DND-41 (cell line): ENCODE results near the gene GGNBP2.

Experiments
- ATAC-seq: fragments of 200-7000 bp; cut with Tn5 transposase; 3 replicates; pipeline ENCODE4 v1.9.1; 2021; ENCODE audit warnings: low read depth; ENCODE audit not compliant: insufficient read depth
- DNase-seq: peaks from one replicate; pipeline ENCODE4 v3.0.0-alpha.2; 2020
- H2AFZ ChIP-seq: 2 replicates; pipeline ENCODE4 v1.6.0; 2012; ENCODE audit warnings: low read depth, low read length
- H3K27ac ChIP-seq: 2 replicates; pipeline ENCODE4 v1.5.1; 2012; ENCODE audit warnings: low read length, inconsistent platforms
- H3K27me3 ChIP-seq: fragments of 200-600 bp; sonication (generic); 2 replicates; pipeline ENCODE4 v1.6.0; 2012; ENCODE audit warnings: low read length, mild to moderate bottlenecking, inconsistent platforms; ENCODE audit not compliant: insufficient read depth, poor library complexity
- H3K36me3 ChIP-seq: 2 replicates; pipeline ENCODE4 v1.5.1; 2012; ENCODE audit warnings: low read length, inconsistent platforms; ENCODE audit not compliant: insufficient read depth
- H3K4me1 ChIP-seq: 2 replicates; pipeline ENCODE4 v1.5.1; 2012; ENCODE audit warnings: mild to moderate bottlenecking, low read length; ENCODE audit not compliant: insufficient read depth
- H3K4me2 ChIP-seq: 2 replicates; pipeline ENCODE4 v1.6.0; 2012; ENCODE audit warnings: mild to moderate bottlenecking, moderate library complexity, low read length, inconsistent platforms; ENCODE audit not compliant: insufficient read depth
- H3K4me3 ChIP-seq, 2 experiments: fragments of 200-600 bp in 1 of 2; shearing (Covaris generic) in 1 of 2; 2 replicates each; pipeline ENCODE4 v1.5.1; 2012 to 2016; ENCODE audit warnings: inconsistent platforms in 2 of 2, low read length in 2 of 2, mild to moderate bottlenecking in 2 of 2, low read depth in 1 of 2, moderate library complexity in 1 of 2
- H3K79me2 ChIP-seq: 2 replicates; pipeline ENCODE4 v1.6.0; 2012; ENCODE audit warnings: low read length, inconsistent platforms; ENCODE audit not compliant: insufficient read depth
- H3K9ac ChIP-seq: 2 replicates; pipeline ENCODE4 v1.6.0; 2012; ENCODE audit warnings: low read depth, mild to moderate bottlenecking, inconsistent platforms, low read length, moderate library complexity
- H3K9me3 ChIP-seq: 2 replicates; pipeline ENCODE4 v1.5.1; 2012; ENCODE audit warnings: low read length, moderate library complexity, mild to moderate bottlenecking, inconsistent platforms; ENCODE audit not compliant: insufficient read depth, severe bottlenecking
- H4K20me1 ChIP-seq: 2 replicates; pipeline ENCODE4 v1.6.0; 2012; ENCODE audit warnings: low read length; ENCODE audit not compliant: insufficient read depth
- EZH2 ChIP-seq: IDR thresholded peaks from 3 replicates; pipeline ENCODE4 v1.6.1; 2012; ENCODE audit warnings: borderline replicate concordance, low read depth, mild to moderate bottlenecking, moderate library complexity, low read length, inconsistent platforms; ENCODE audit not compliant: severe bottlenecking
- TF ChIP-seq, protein P1 (sequence below): IDR thresholded peaks from 2 replicates; pipeline ENCODE4 v1.5.1; 2012; ENCODE audit warnings: borderline replicate concordance, low read length, moderate library complexity, mild to moderate bottlenecking; ENCODE audit not compliant: poor library complexity, severe bottlenecking; ENCODE audit errors: extremely low read depth

The GGNBP2 gene

GRCh38 chr17:36613155-36613554 lies 68.4 kb downstream of the GGNBP2 start:
- Histone ChIP-seq H3K27ac (no peak overlapping the region), H3K4me1 (no peaks in the 10 kb centered on the region), H3K9ac (no peak overlapping the region), H4K20me1 (peaks cover 9% of the 10 kb centered on the region), H3K27me3 (no peaks in the 10 kb centered on the region), H3K79me2 (no peaks in the 10 kb centered on the region), H3K4me2 (no peak overlapping the region), H3K4me3 (no peak overlapping the region), H2AFZ (no peak overlapping the region), H3K36me3 (peaks cover under 1% of the 10 kb centered on the region; the same call in 1 of the 2 replicates), H3K9me3 (no peaks in the 10 kb centered on the region)
- ATAC-seq = no peak
- TF ChIP-seq, protein P1, sequence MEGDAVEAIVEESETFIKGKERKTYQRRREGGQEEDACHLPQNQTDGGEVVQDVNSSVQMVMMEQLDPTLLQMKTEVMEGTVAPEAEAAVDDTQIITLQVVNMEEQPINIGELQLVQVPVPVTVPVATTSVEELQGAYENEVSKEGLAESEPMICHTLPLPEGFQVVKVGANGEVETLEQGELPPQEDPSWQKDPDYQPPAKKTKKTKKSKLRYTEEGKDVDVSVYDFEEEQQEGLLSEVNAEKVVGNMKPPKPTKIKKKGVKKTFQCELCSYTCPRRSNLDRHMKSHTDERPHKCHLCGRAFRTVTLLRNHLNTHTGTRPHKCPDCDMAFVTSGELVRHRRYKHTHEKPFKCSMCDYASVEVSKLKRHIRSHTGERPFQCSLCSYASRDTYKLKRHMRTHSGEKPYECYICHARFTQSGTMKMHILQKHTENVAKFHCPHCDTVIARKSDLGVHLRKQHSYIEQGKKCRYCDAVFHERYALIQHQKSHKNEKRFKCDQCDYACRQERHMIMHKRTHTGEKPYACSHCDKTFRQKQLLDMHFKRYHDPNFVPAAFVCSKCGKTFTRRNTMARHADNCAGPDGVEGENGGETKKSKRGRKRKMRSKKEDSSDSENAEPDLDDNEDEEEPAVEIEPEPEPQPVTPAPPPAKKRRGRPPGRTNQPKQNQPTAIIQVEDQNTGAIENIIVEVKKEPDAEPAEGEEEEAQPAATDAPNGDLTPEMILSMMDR = no peak
- TF ChIP-seq EZH2 = no peak
- DNase-seq = no peak

DNA sequence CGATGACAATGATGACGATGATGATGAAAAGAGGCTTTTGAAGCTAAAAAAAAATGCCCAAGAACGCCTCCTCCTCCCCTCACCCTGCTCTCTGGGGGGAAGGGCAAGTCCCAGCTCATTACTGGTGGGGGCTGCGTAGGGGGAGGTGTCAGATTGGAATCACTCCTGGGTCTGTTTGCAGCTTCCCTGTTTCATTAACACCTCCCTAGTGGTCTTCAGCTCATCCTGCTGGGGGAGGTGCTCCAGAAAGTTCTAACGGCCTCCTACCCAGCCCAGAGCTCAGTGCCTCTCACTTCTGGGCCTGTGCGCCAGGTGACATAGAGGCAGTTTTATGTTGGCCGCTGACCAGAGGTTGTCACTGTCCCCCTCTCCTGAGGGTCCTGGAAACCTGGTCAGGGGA lies 69.4 kb downstream of the GGNBP2 start:
- no peaks in the 10 kb centered on the region for H3K9me3 ChIP-seq
- H3K27me3 ChIP-seq = no peaks in the 10 kb centered on the region
- no peak overlapping the region for H3K9ac ChIP-seq
- H3K36me3 ChIP-seq = no peaks in the 10 kb centered on the region
- H3K4me1 ChIP-seq = no peaks in the 10 kb centered on the region
- no peak overlapping the region for H3K27ac ChIP-seq
- no peaks in the 10 kb centered on the region for H3K79me2 ChIP-seq
- TF ChIP-seq, protein P1 = no peak
- TF ChIP-seq EZH2 = no peak
- H3K4me3 ChIP-seq = no peak overlapping the region
- H4K20me1 ChIP-seq = peaks cover 3% of the 10 kb centered on the region
- ATAC-seq = no peak
- H2AFZ ChIP-seq = no peak overlapping the region
- DNase-seq = no peak
- no peak overlapping the region for H3K4me2 ChIP-seq

DNA sequence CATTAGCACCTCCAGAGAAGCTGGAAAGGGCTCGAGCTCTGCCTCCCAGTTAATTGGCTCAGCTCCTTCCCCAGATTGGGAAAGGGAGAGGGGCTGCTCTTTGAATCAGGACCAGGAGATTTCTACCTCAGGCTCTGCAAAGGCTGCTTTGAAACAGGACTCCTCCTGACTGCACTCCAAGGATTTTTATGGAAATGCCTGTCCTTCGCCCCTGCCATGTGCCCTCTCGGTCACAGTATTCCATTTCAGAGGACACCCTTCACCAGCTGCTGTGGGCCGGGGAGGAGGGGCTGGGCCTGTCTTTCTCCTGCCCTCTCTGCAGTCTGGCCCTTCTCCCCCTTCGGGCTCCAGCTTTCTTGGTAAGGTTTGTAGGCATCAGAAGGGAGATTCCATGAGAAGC lies 70.2 kb downstream of the GGNBP2 start:
- Histone ChIP-seq H4K20me1 (peaks cover 3% of the 10 kb centered on the region), H3K27me3 (no peaks in the 10 kb centered on the region), H3K4me3 (no peak overlapping the region), H3K4me1 (no peaks in the 10 kb centered on the region), H3K27ac (no peak overlapping the region), H3K4me2 (no peak overlapping the region), H2AFZ (no peak overlapping the region), H3K36me3 (no peaks in the 10 kb centered on the region), H3K9ac (no peak overlapping the region), H3K79me2 (no peaks in the 10 kb centered on the region), H3K9me3 (no peaks in the 10 kb centered on the region)
- TF ChIP-seq EZH2 = no peak
- TF ChIP-seq, protein P1 = no peak
- ATAC-seq (no peak), DNase-seq (no peak)
